ENCODE measurements around the gene DRAM1. TPM values are rescaled to one million over a fixed set of nuclear protein-coding genes. Genes with fewer than 3 reads are reported as not detected.
"Not testable (repeated sequence)": the region's sequence is repeated elsewhere in the genome, so short reads cannot be mapped to it uniquely, and the experiment has no call there.

Gene DRAM1
- total and polyA plus RNA-seq, 4 experiments from 2014 or later: 0.83 to 2.8 (median 2.5) TPM

GRCh38 chr12:101884174-101884573, 6.8 kb downstream of the DRAM1 start:
- H3K27ac Mint-ChIP-seq: no peak overlapping the region
- DNase-seq: no peak
- no peaks in the 10 kb centered on the region for H3K9me3 Mint-ChIP-seq
- Histone ChIP-seq H3K9me3 (ENCODE audit: control insufficient read depth in 1 of 2, low read length in 2 of 2) (no peaks in the 10 kb centered on the region), H3K4me1 (ENCODE audit: insufficient read depth, low read length) (no peaks in the 10 kb centered on the region), H3K36me3 (ENCODE audit: insufficient read depth, low read length) (no peaks in the 10 kb centered on the region), H3K4me3 (ENCODE audit: low read length in 2 of 2) (no peak overlapping the region), H3K27ac (ENCODE audit: low read depth, low read length) (no peak overlapping the region), H3K27me3 (ENCODE audit: insufficient read depth, low read length) (no peaks in the 10 kb centered on the region)
- POLR2A ChIA-PET (ENCODE audit: partially characterized antibody): no interaction called here
- no peak overlapping the region for H3K4me3 Mint-ChIP-seq
- H3K36me3 Mint-ChIP-seq: no peaks in the 10 kb centered on the region
- intact Hi-C loops (cut with micrococcal nuclease): no loop called here
- H3K27me3 Mint-ChIP-seq: no peaks in the 10 kb centered on the region
- peaks cover 0 to 5% (median 3%) of the 10 kb centered on the region in 4 donors for H3K4me1 Mint-ChIP-seq
- CTCF ChIA-PET (ENCODE audit: partially characterized antibody): no interaction called here

GRCh38 chr12:101884781-101885340, 7.5 kb downstream of the DRAM1 start:
- H3K36me3 ChIP-seq (ENCODE audit: insufficient read depth, low read length); H3K27me3 ChIP-seq (ENCODE audit: insufficient read depth, low read length); intact Hi-C loops (cut with micrococcal nuclease); H3K9me3 Mint-ChIP-seq; H3K4me3 ChIP-seq (ENCODE audit: low read length in 2 of 2); POLR2A ChIA-PET (ENCODE audit: partially characterized antibody); H3K4me3 Mint-ChIP-seq; H3K9me3 ChIP-seq (ENCODE audit: control insufficient read depth in 1 of 2, low read length in 2 of 2); H3K36me3 Mint-ChIP-seq; H3K27ac ChIP-seq (ENCODE audit: low read depth, low read length); H3K27ac Mint-ChIP-seq; H3K4me1 ChIP-seq (ENCODE audit: insufficient read depth, low read length); H3K4me1 Mint-ChIP-seq; H3K27me3 Mint-ChIP-seq; DNase-seq: not testable (repeated sequence)
- CTCF ChIA-PET (ENCODE audit: partially characterized antibody): interaction anchor here (0.9 kb wide), 1 partner anchor 9 kb away, joined by 3 read pairs; no protein-coding TSS in a partner anchor

- CTCF ChIA-PET (ENCODE audit: partially characterized antibody): interaction anchor here (0.8 kb wide), 1 partner anchor 46 kb away, joined by 3 read pairs; no protein-coding TSS in a partner anchor
These were observed 8.7 kb downstream of the DRAM1 start for GRCh38 chr12:101885912-101886561.

GRCh38 chr12:101889211-101889752, 11.9 kb downstream of the DRAM1 start:
- POLR2A ChIA-PET (ENCODE audit: partially characterized antibody): no interaction called here
- CTCF ChIA-PET (ENCODE audit: partially characterized antibody): no interaction called here
- Mint-ChIP-seq H3K36me3 (no peaks in the 10 kb centered on the region), H3K4me3 (no peak overlapping the region), H3K9me3 (no peaks in the 10 kb centered on the region), H3K4me1 (peaks cover 0 to 3% (median 2%) of the 10 kb centered on the region in 4 donors), H3K27me3 (no peaks in the 10 kb centered on the region), H3K27ac (no peak overlapping the region)
- H3K27ac ChIP-seq (ENCODE audit: low read depth, low read length): no peak overlapping the region
- H3K4me3 ChIP-seq (ENCODE audit: low read length in 2 of 2): no peak overlapping the region
- no peaks in the 10 kb centered on the region for H3K9me3 ChIP-seq (ENCODE audit: control insufficient read depth in 1 of 2, low read length in 2 of 2)
- no peak for DNase-seq
- intact Hi-C loops (cut with micrococcal nuclease): no loop called here
- no peaks in the 10 kb centered on the region for H3K27me3 ChIP-seq (ENCODE audit: insufficient read depth, low read length)
- no peaks in the 10 kb centered on the region for H3K36me3 ChIP-seq (ENCODE audit: insufficient read depth, low read length)
- H3K4me1 ChIP-seq (ENCODE audit: insufficient read depth, low read length): no peaks in the 10 kb centered on the region

More at GRCh38 chr12:101885912-101886561, 8.7 kb downstream of the DRAM1 start:
- intact Hi-C loops (cut with micrococcal nuclease): no loop called here
- Mint-ChIP-seq H3K27me3 (no peaks in the 10 kb centered on the region), H3K9me3 (no peaks in the 10 kb centered on the region), H3K36me3 (no peaks in the 10 kb centered on the region), H3K4me3 (no peak overlapping the region), H3K4me1 (peaks cover 0 to 5% (median 3%) of the 10 kb centered on the region in 4 donors), H3K27ac (no peak overlapping the region)
- Histone ChIP-seq H3K27me3 (ENCODE audit: insufficient read depth, low read length) (no peaks in the 10 kb centered on the region), H3K4me3 (ENCODE audit: low read length in 2 of 2) (no peak overlapping the region), H3K4me1 (ENCODE audit: insufficient read depth, low read length) (no peaks in the 10 kb centered on the region), H3K36me3 (ENCODE audit: insufficient read depth, low read length) (no peaks in the 10 kb centered on the region), H3K27ac (ENCODE audit: low read depth, low read length) (no peak overlapping the region), H3K9me3 (ENCODE audit: control insufficient read depth in 1 of 2, low read length in 2 of 2) (no peaks in the 10 kb centered on the region)
- POLR2A ChIA-PET (ENCODE audit: partially characterized antibody): no interaction called here
- DNase-seq: no peak

DNA sequence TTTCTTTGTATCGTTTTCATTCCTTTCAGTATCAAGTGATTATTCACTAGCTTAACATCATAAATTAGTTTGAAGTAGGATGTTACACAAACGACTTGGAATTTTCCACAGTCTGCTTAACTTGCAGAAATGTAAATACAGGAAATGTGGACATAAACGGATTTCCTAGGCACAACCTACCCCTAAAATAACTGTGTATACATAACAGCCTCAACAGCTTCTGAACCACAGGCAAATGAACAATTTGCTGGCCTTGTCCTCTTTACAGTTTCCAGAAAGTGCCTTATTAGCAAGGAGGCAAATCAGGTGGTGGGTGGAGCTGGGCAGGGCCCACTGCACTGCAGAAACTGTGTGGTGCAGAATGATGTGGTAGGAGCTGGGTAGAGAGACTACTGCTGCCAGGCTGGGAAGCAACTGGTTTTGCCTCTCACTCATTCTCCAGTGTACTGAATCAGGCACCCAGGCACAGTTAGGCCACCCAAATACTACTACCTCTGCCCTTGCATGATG, 14.1 kb downstream of the DRAM1 start:
- Mint-ChIP-seq H3K36me3 (no peaks in the 10 kb centered on the region), H3K9me3 (no peaks in the 10 kb centered on the region), H3K4me1 (no peaks in the 10 kb centered on the region), H3K27ac (no peak overlapping the region), H3K4me3 (no peak overlapping the region), H3K27me3 (no peaks in the 10 kb centered on the region)
- Histone ChIP-seq H3K4me3 (ENCODE audit: low read length in 2 of 2) (no peak overlapping the region), H3K9me3 (ENCODE audit: control insufficient read depth in 1 of 2, low read length in 2 of 2) (no peaks in the 10 kb centered on the region), H3K27ac (ENCODE audit: low read depth, low read length) (no peak overlapping the region), H3K27me3 (ENCODE audit: insufficient read depth, low read length) (no peaks in the 10 kb centered on the region), H3K4me1 (ENCODE audit: insufficient read depth, low read length) (no peaks in the 10 kb centered on the region), H3K36me3 (ENCODE audit: insufficient read depth, low read length) (no peaks in the 10 kb centered on the region)
- ChIA-PET CTCF (ENCODE audit: partially characterized antibody) (interaction anchor here (0.7 to 1.5 kb wide), 3 partner anchors 11 to 48 kb away, joined by 5 to 6 read pairs (median 5); no protein-coding TSS in a partner anchor), POLR2A (ENCODE audit: partially characterized antibody) (interaction anchor here (1.3 kb wide), 1 partner anchor 14 kb away, joined by 3 read pairs; the partner anchor contains the start of gene DRAM1)
- intact Hi-C loops (cut with micrococcal nuclease): no loop called here
- no peak for DNase-seq

GRCh38 chr12:101892794-101893193, 15.4 kb downstream of the DRAM1 start:
- CTCF ChIA-PET (ENCODE audit: partially characterized antibody): interaction anchor here (1.4 kb wide), 1 partner anchor 24 kb away, joined by 5 read pairs; no protein-coding TSS in a partner anchor
- H3K4me3 Mint-ChIP-seq: no peak overlapping the region
- intact Hi-C loops (cut with micrococcal nuclease): no loop called here

DNA sequence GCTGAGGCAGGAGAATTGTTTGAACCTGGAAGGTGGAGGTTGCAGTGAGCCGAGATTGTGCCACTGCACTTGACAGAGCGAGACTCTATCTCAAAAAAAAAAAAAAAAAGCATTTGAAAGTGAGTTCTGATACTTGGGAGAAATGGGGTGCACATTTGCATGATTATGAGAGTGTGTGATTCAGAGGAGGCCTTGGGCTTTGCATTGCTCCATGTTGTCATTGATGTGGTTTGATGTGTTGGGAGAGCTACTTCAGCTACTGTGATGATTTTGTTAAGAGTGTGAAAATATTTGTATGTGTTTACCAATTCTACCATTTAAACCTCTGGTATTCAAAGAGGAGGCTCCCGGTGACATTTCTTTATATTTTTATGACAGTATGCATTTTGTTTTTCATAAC, 24.4 kb downstream of the DRAM1 start:
- ChIA-PET CTCF (ENCODE audit: partially characterized antibody) (no interaction called here), POLR2A (ENCODE audit: partially characterized antibody) (no interaction called here)
- no peaks in the 10 kb centered on the region for H3K9me3 ChIP-seq (ENCODE audit: control insufficient read depth in 1 of 2, low read length in 2 of 2)
- intact Hi-C loops (cut with micrococcal nuclease): no loop called here
- DNase-seq: no peak
- H3K4me1 ChIP-seq (ENCODE audit: insufficient read depth, low read length): no peaks in the 10 kb centered on the region
- no peak overlapping the region for H3K4me3 ChIP-seq (ENCODE audit: low read length in 2 of 2)
- Mint-ChIP-seq H3K27ac (peak overlapping the region in 1 of 7 donors; percentile 13), H3K36me3 (peaks cover 0 to 8% of the 10 kb centered on the region in 2 donors), H3K9me3 (no peaks in the 10 kb centered on the region), H3K27me3 (no peaks in the 10 kb centered on the region), H3K4me1 (no peaks in the 10 kb centered on the region), H3K4me3 (no peak overlapping the region)
- H3K27ac ChIP-seq (ENCODE audit: low read depth, low read length): no peak overlapping the region
- no peaks in the 10 kb centered on the region for H3K27me3 ChIP-seq (ENCODE audit: insufficient read depth, low read length)
- H3K36me3 ChIP-seq (ENCODE audit: insufficient read depth, low read length): no peaks in the 10 kb centered on the region

More at GRCh38 chr12:101892794-101893193, 15.4 kb downstream of the DRAM1 start:
- Histone ChIP-seq H3K9me3 (ENCODE audit: control insufficient read depth in 1 of 2, low read length in 2 of 2) (no peaks in the 10 kb centered on the region), H3K36me3 (ENCODE audit: insufficient read depth, low read length) (no peaks in the 10 kb centered on the region), H3K27ac (ENCODE audit: low read depth, low read length) (no peak overlapping the region), H3K27me3 (ENCODE audit: insufficient read depth, low read length) (no peaks in the 10 kb centered on the region), H3K4me1 (ENCODE audit: insufficient read depth, low read length) (no peaks in the 10 kb centered on the region), H3K4me3 (ENCODE audit: low read length in 2 of 2) (no peak overlapping the region)
- no peak for DNase-seq
- H3K27me3 Mint-ChIP-seq: no peaks in the 10 kb centered on the region
- no peaks in the 10 kb centered on the region for H3K4me1 Mint-ChIP-seq
- no peaks in the 10 kb centered on the region for H3K9me3 Mint-ChIP-seq
- H3K36me3 Mint-ChIP-seq: no peaks in the 10 kb centered on the region
- no peak overlapping the region for H3K27ac Mint-ChIP-seq
- POLR2A ChIA-PET (ENCODE audit: partially characterized antibody): no interaction called here

Data from CD4-positive, alpha-beta memory T cell (primary cell).